Hepatocyte (in vitro differentiated cells): ENCODE results near the gene MTX1. TPM values are rescaled to one million over a fixed set of nuclear protein-coding genes. Genes with fewer than 3 reads are reported as not detected.
"Not testable (repeated sequence)": the region's sequence is repeated elsewhere in the genome, so short reads cannot be mapped to it uniquely, and the experiment has no call there.

Source experiments
- DNase-seq: peaks from one replicate; pipeline ENCODE4 v3.0.0-alpha.2; 2016; ENCODE audit warnings: low spot score
- H2AFZ ChIP-seq: fragments of 200-600 bp; sonication (generic); 2 replicates; pipeline ENCODE4 v1.6.0; 2016; ENCODE audit warnings: antibody characterized with exemption, mild to moderate bottlenecking
- H3K27ac ChIP-seq: fragments of 200-600 bp; sonication (generic); 2 replicates; pipeline ENCODE4 v1.5.1; 2016; ENCODE audit warnings: mild to moderate bottlenecking
- H3K27me3 ChIP-seq: fragments of 200-600 bp; sonication (generic); 2 replicates; pipeline ENCODE4 v1.6.1; 2016
- H3K36me3 ChIP-seq: fragments of 200-600 bp; sonication (generic); replicated peaks from 2 replicates; pipeline ENCODE4 v1.5.1; 2016; ENCODE audit warnings: low read depth; ENCODE audit not compliant: insufficient read depth
- H3K4me1 ChIP-seq: fragments of 200-600 bp; sonication (generic); 2 replicates; pipeline ENCODE4 v1.5.1; 2016; ENCODE audit warnings: mild to moderate bottlenecking, moderate library complexity; ENCODE audit not compliant: insufficient read depth
- H3K4me2 ChIP-seq: fragments of 200-600 bp; sonication (generic); 2 replicates; pipeline ENCODE4 v1.6.0; 2016
- H3K4me3 ChIP-seq: fragments of 200-600 bp; sonication (generic); 2 replicates; pipeline ENCODE4 v1.5.1; 2016; ENCODE audit warnings: mild to moderate bottlenecking
- H3K79me2 ChIP-seq: fragments of 200-600 bp; sonication (generic); 2 replicates; pipeline ENCODE4 v1.6.0; 2017; ENCODE audit warnings: mild to moderate bottlenecking
- H3K9me2 ChIP-seq: fragments of 200-600 bp; sonication (generic); replicated peaks from 2 replicates; pipeline ENCODE4 v1.6.0; 2017; ENCODE audit warnings: mild to moderate bottlenecking; ENCODE audit not compliant: insufficient read depth
- H3K9me3 ChIP-seq: fragments of 200-600 bp; sonication (generic); 2 replicates; pipeline ENCODE4 v1.5.1; 2016; ENCODE audit warnings: low read depth, mild to moderate bottlenecking
- H4K20me1 ChIP-seq: fragments of 200-600 bp; sonication (generic); 2 replicates; pipeline ENCODE4 v1.6.0; 2016; ENCODE audit warnings: mild to moderate bottlenecking; ENCODE audit not compliant: insufficient read depth, poor library complexity, severe bottlenecking
- CTCF ChIP-seq: fragments of 200-600 bp; sonication (generic); IDR thresholded peaks from 2 replicates; pipeline ENCODE4 v1.5.1; 2016; ENCODE audit warnings: antibody characterized with exemption, mild to moderate bottlenecking; ENCODE audit not compliant: poor library complexity
- EZH2 ChIP-seq: fragments of 200-600 bp; sonication (generic); IDR thresholded peaks from 2 replicates; pipeline ENCODE4 v1.6.1; 2016; ENCODE audit warnings: antibody characterized with exemption, mild to moderate bottlenecking, borderline replicate concordance
- EZH2phosphoT487 ChIP-seq: fragments of 200-600 bp; sonication (generic); IDR thresholded peaks from one replicate; pipeline ENCODE4 v1.6.1; 2018; ENCODE audit warnings: antibody characterized with exemption, mild to moderate bottlenecking, low read depth, moderate library complexity; ENCODE audit not compliant: unreplicated experiment, severe bottlenecking
- WGBS: methylation state at CpG from one replicate; pipeline ENCODE4 v1.1.6; 2016; ENCODE audit warnings: low lambda C conversion rate; ENCODE audit errors: missing lambda C conversion rate; 5-methylcytosine and 5-hydroxymethylcytosine counted together
- polyA plus RNA-seq: library from polyadenylated mRNA; unstranded; fragments of >200 nt; fragmentation: Nextera tagmentation; extraction: Ambion mirVana; gene quantifications from 2 replicates; pipeline ENCODE4 v1.2.1, GENCODE V29; 2016
- total RNA-seq: library from RNA; depleted of rRNA; stranded (reverse); fragments of >200 nt; gene quantifications from 2 replicates; pipeline ENCODE4 v1.2.3, GENCODE V29; 2014

Gene MTX1
- total and polyA plus RNA-seq, 2 experiments from 2014 or later = 42.1 to 78.2 TPM

- no peaks in the 10 kb centered on the region for H3K79me2 ChIP-seq
- no peaks in the 10 kb centered on the region for H3K9me3 ChIP-seq
- H4K20me1 ChIP-seq = no peaks in the 10 kb centered on the region
- no peak overlapping the region for H2AFZ ChIP-seq
- H3K4me3 ChIP-seq = no peak overlapping the region
- peaks cover 21% of the 10 kb centered on the region for H3K4me1 ChIP-seq
- H3K27me3 ChIP-seq = no peaks in the 10 kb centered on the region
- H3K4me2 ChIP-seq = no peak overlapping the region
- no peak for DNase-seq
- H3K27ac ChIP-seq = no peak overlapping the region
- no peak for TF ChIP-seq EZH2
- no peak for TF ChIP-seq EZH2phosphoT487
- TF ChIP-seq CTCF = no peak
- H3K36me3 ChIP-seq = no peaks in the 10 kb centered on the region
- no peaks in the 10 kb centered on the region for H3K9me2 ChIP-seq
- WGBS = 96% methylated on average over 4 of the region's 14 CpGs
Observed at GRCh38 chr1:155188268-155188667, 20.2 kb upstream of the MTX1 start.

DNA sequence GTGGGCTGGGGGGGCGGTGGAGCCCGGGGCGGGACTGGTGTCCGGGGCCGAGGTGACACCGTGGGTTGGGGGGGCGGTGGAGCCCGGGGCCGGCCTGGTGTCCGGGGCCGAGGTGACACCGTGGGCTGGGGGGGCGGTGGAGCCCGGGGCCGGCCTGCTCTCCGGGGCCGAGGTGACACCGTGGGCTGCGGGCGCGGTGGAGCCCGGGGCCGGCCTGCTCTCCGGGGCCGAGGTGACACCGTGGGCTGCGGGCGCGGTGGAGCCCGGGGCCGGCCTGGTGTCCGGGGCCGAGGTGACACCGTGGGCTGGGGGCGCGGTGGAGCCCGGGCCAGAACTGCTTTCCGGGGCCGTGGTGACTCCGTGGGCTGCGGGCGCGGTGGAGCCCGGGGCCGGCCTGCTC, 18.6 kb upstream of the MTX1 start:
- H3K79me2 ChIP-seq, H3K27me3 ChIP-seq, H3K9me2 ChIP-seq, H4K20me1 ChIP-seq, H3K4me3 ChIP-seq, H3K36me3 ChIP-seq, H3K27ac ChIP-seq, H3K4me2 ChIP-seq, H3K9me3 ChIP-seq, DNase-seq, H2AFZ ChIP-seq: not testable (repeated sequence)
- peaks cover 30% of the 10 kb centered on the region for H3K4me1 ChIP-seq
- WGBS = 99% methylated on average over 13 of the region's 45 CpGs

- Histone ChIP-seq H3K9me2 (no peaks in the 10 kb centered on the region), H3K9me3 (no peaks in the 10 kb centered on the region), H4K20me1 (no peaks in the 10 kb centered on the region), H3K27me3 (no peaks in the 10 kb centered on the region), H3K36me3 (no peaks in the 10 kb centered on the region), H2AFZ (no peak overlapping the region), H3K79me2 (no peaks in the 10 kb centered on the region), H3K4me2 (no peak overlapping the region), H3K27ac (peak overlapping the region; percentile 80), H3K4me3 (no peak overlapping the region), H3K4me1 (peaks cover 22% of the 10 kb centered on the region)
- TF ChIP-seq EZH2 (no peak), CTCF (no peak), EZH2phosphoT487 (no peak)
- no peak for DNase-seq
- whole genome bisulfite sequencing = 90% methylated on average over 8 of the region's 17 CpGs
Observed at GRCh38 chr1:155191904-155192303, 16.6 kb upstream of the MTX1 start.

DNA sequence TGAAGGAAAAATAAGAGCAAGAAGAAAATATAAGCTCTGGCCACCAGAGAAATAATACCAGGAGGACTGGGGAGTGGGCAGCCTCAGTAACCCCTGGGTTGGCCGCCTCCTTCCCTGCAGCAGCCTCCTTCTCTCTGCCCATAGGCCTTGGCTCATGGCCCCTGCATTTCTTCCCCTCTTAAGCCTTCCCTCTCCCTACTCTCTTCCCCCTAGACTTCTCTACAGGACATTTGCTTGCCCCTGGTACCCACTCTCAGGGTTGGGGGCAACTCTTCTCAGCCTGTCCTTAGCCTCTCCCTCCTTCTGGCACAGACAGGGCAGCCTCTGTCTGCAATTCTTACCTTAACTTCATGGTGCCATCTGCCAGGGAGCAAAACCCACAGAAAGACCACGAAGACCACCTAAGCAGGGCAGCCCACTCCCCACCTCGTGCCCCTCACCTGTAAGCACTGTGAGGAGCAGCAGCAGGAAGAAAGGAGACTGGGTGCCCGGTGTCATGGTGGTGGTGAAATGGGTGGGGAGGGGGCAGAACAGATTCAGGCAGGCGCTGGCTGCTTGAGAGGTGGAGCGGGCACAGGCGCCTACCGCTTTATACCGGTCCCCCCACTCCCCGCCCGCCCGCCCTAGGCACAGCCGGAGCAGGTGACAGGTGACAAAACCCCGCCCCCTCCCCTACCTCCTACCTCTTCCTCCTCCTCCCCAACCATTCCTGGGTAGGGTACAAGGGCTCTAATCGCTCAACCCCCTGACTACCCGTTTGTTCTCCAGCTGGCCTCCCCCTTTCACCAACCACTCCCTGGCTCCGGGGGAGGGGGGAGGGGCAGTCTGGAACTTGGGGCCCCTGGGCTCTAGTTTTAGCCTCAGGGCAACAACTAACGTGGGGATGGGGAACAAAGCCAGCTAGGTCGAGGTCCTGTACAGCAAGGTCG, 15.9 kb upstream of the MTX1 start:
- no peak for TF ChIP-seq CTCF
- TF ChIP-seq EZH2 = no peak
- no peak for TF ChIP-seq EZH2phosphoT487
- Histone ChIP-seq H3K4me3 (no peak overlapping the region), H3K79me2 (no peaks in the 10 kb centered on the region), H4K20me1 (no peaks in the 10 kb centered on the region), H3K36me3 (no peaks in the 10 kb centered on the region), H3K27ac (peak overlapping the region; percentile 80), H3K27me3 (no peaks in the 10 kb centered on the region), H3K9me3 (no peaks in the 10 kb centered on the region), H3K4me2 (peak overlapping the region; percentile 86), H3K4me1 (peaks cover 19% of the 10 kb centered on the region), H3K9me2 (no peaks in the 10 kb centered on the region), H2AFZ (peak overlapping the region; percentile 58)
- 34% methylated on average over 7 of the region's 20 CpGs for WGBS
- DNase-seq = peak; percentile 73
